Activated naive CD4-positive, alpha-beta T cell treated with anti-CD3 and anti-CD28 coated beads, Interleukin-2, amount 50 U/mL, for 72 hours (primary cell): ENCODE results near the gene FRMD4A. TPM values are rescaled to one million over a fixed set of nuclear protein-coding genes. Genes with fewer than 3 reads are reported as not detected.

Source experiments
- ATAC-seq, 2 donors: fragments of 150-1000 bp; cut with Tn5 transposase; 2 replicates each; pipeline ENCODE4 v1.10.0; 2021; ENCODE audit warnings: mild to moderate bottlenecking in 2 of 2, moderate library complexity in 2 of 2
- DNase-seq, 2 donors: peaks; one replicate each; pipeline ENCODE4 v3.0.0; 2021 to 2022; ENCODE audit warnings: low spot score in 2 of 2
- H3K27ac Mint-ChIP-seq, 2 donors: one replicate each; pipeline ENCODE4 v1.8.0; 2022; ENCODE audit warnings: mild to moderate bottlenecking in 2 of 2, mixed read lengths in 2 of 2
- H3K36me3 Mint-ChIP-seq, 2 donors: one replicate each; pipeline ENCODE4 v1.8.0; 2022; ENCODE audit warnings: mixed read lengths in 2 of 2
- H3K9me3 Mint-ChIP-seq, 2 donors: one replicate each; pipeline ENCODE4 v1.8.0; 2022; ENCODE audit warnings: mixed read lengths in 2 of 2
- total RNA-seq, 2 donors: library from RNA; stranded (reverse); gene quantifications; one replicate each; pipeline ENCODE4 v1.2.3, GENCODE V29; 2022

The FRMD4A gene
- total RNA-seq, 2 donors from 2014 or later, result 0.41 to 0.49 TPM

DNA sequence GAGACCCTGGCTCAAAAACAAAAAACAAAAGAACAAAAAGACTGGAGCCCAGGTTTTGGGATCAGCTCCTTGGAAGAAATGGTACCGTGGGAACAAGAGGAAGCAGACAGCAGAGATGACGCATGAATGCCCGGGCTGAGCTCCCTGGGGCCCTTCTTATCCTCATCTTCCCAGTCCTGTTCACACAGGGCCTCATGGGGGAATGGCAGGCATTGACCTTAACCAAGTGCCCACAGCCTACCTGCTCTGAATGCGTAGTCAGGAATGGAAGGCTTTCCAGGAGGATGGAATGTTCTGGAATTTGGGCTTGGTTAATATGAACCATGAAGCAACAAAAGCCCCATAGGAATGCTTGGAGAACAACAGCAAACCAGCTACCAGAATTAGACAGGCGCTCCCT, 589.3 kb downstream of the FRMD4A start:
- no peaks in the 10 kb centered on the region for H3K36me3 Mint-ChIP-seq
- H3K27ac Mint-ChIP-seq, result no peak overlapping the region
- DNase-seq, result no peak
- ATAC-seq, result no peak
- no peaks in the 10 kb centered on the region for H3K9me3 Mint-ChIP-seq

DNA sequence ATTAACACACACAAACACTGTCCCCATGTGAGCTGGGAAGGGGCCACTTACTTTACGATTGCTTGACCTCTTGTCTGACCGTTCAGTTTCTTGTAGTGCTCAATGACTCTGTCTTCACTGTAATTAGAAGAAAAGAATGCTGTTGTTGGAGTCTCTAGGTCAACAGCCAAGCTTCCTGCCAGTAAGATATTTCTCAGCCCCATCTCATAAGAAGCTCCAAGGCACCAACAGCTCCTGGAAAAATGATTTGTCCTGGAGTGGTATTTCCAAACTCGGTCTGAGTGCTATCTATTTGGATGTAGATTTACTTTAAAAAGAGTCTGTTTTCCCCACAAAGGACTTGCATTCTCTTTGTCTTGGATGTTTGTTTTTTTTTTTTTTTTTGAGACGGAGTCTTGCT, 590.3 kb downstream of the FRMD4A start:
- no peaks in the 10 kb centered on the region for H3K36me3 Mint-ChIP-seq
- ATAC-seq (no peak), DNase-seq (no peak)
- no peaks in the 10 kb centered on the region for H3K9me3 Mint-ChIP-seq
- no peak overlapping the region for H3K27ac Mint-ChIP-seq

DNA sequence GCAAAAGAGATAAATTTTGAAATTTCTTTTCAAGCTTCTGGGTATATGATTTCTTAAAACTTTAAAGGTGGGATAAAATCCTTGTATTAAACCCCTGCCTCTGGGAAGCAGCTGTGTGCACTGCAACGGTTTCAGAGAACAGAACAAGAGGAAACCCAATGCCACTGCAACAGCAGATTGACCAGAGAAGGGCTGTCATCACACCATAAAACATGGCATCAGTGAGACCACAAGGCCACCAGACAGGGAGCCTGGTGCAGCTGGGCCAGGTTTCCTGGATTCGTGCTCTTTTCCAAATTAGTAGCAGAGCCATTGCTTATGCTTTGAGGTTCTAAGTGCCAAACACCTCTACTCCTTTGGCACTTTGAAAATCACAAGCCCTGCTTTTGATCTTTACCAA, 591.5 kb downstream of the FRMD4A start:
- no peak overlapping the region for H3K27ac Mint-ChIP-seq

DNA sequence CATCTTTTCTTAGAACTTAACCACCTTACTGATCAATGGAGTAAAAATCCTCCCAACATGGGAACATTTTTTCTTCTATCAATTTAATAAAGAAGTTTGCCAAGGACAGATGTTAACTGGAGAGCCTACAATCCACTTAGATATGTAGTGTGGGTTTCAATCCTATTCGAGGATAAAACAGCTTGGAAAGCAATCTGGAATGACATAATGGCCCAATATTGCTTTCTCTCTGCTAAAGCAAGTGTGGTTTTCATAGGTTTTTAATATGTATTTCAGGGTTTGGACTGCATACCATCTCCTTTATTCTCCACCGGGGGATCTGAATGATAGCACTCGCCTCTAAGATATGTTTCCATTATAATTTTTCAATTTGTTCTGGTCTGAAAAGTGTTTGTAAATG, 594.2 kb downstream of the FRMD4A start:
- DNase-seq (no peak), ATAC-seq (no peak)
- no peaks in the 10 kb centered on the region for H3K36me3 Mint-ChIP-seq

More for the DNA sequence above, 591.5 kb downstream of the FRMD4A start:
- DNase-seq, result no peak
- ATAC-seq, result no peak
- H3K36me3 Mint-ChIP-seq, result no peaks in the 10 kb centered on the region
- no peaks in the 10 kb centered on the region for H3K9me3 Mint-ChIP-seq

DNA sequence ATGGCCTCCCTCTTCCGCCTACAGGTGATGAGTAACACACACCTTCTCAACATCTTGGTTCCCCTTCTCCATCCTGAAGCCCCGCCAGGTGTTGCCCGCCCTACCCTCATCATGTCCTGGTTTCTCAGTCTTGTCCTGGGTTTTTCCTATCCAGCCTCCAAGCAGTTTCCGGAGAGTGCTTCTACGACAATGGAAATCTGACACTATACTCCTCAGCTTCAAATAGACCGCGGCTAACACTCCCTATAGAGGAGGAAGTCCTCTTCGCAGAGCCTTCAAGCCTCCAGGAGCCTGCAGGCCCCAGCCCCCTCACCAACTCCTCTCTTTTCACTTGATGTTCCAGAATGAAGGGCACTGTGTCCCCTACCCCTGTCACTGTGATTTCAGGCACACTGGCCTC, 596.6 kb downstream of the FRMD4A start:
- Mint-ChIP-seq H3K36me3 (no peaks in the 10 kb centered on the region), H3K27ac (no peak overlapping the region), H3K9me3 (no peaks in the 10 kb centered on the region)
- ATAC-seq (no peak), DNase-seq (no peak)

More for the DNA sequence above, 594.2 kb downstream of the FRMD4A start:
- Mint-ChIP-seq H3K9me3 (no peaks in the 10 kb centered on the region), H3K27ac (no peak overlapping the region)

DNA sequence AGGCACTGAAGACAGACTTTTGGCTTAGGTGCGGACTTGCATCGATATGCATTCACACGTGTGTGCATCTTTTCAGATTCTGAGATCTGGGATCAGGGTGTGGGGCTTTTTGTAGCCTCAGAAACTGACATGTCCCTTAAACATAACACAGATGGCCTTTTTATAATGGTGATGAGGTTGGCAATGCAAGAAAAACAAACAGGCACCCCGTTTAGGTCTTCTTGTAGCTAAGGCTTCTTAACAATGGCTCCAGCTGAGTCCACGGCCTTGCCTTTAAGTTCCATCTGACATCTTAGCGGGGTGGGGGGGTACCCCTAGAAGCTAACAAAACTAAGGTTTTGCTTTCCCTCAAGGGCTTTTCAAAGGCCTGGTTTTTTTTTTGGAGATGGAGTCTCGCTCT, 597.7 kb downstream of the FRMD4A start:
- no peaks in the 10 kb centered on the region for H3K36me3 Mint-ChIP-seq
- ATAC-seq (no peak), DNase-seq (no peak)
- H3K9me3 Mint-ChIP-seq, result no peaks in the 10 kb centered on the region
- H3K27ac Mint-ChIP-seq, result no peak overlapping the region

DNA sequence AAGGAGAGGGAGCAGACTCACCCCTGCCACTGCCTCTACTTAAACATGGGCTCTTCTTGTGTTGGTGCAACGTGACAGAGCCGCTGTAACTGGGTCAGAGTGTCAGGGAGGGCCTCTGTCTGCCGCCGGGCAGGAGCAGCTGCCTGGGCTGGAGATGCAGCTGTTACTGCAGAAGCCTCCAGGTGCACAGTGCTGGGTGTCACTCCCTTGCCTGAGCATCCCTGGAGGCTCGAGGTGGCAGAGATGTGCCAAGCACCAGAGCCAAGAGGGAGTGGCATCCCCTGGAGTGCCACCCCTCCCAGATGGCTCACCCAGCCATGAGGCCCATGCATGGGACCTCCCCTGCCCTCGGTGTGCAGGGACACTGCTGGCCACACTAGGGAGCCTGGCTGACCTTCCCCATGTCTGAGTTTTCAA, 598.3 kb downstream of the FRMD4A start:
- DNase-seq (no peak), ATAC-seq (no peak)
- Mint-ChIP-seq H3K36me3 (no peaks in the 10 kb centered on the region), H3K9me3 (no peaks in the 10 kb centered on the region), H3K27ac (no peak overlapping the region)

DNA sequence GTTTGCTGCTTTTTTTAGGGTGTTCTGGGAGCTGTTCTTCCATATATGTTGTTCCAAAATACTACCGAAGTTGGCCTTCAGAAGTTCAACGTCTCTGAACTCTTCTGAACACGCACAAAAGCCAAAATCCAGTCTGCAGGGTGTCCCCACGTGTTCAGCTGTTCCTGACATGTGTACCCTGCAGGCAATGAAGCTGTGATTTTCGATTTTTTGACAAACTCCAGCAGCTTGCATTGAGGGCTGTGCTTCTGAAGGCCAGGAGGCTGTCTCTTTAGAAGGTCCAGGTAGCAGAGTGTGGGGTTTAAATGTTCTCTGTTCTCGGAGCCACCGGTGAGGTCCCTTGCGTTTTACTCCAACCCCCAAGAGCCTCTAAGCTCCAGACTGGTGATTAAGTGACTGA, 598.9 kb downstream of the FRMD4A start:
- Mint-ChIP-seq H3K27ac (no peak overlapping the region), H3K36me3 (no peaks in the 10 kb centered on the region), H3K9me3 (no peaks in the 10 kb centered on the region)
- no peak for DNase-seq
- no peak for ATAC-seq

DNA sequence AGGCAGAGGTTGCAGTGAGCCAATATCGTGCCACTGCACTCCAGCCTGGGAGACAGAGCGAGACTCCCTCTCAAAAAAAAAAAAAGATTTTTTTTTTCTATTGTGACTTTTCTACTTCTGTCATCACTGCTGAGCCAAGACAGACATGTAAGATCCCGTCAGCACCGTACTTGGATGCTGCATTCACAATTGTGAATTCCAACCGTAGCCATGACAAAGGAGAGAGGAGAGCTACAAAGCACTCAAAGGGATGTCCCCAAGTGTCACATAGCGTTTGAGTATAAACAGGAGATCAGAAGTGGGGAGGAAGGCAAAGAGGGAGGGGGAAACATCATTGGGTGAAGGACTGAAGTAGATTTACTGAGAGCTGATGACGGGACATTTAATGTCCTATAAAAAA, 599.8 kb downstream of the FRMD4A start:
- Mint-ChIP-seq H3K36me3 (no peaks in the 10 kb centered on the region), H3K27ac (no peak overlapping the region), H3K9me3 (no peaks in the 10 kb centered on the region)
- ATAC-seq (no peak), DNase-seq (no peak)

DNA sequence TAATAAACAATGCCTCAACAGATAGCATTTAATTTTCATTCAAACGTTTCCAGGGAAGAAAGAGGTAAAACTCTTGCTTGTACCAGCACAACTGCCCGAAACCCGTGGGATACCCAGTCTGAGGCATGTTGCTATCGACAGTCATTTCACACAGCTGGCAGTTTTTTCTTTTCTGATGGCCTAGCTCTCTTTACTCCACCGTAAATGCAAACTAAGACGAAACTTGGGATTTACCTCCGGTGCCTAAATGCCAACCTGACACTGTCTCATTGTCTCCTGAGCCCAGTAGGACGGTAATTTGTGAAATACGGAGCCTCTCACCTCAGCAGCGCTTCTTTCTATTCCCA, 600.4 kb downstream of the FRMD4A start:
- DNase-seq (no peak), ATAC-seq (no peak)
- no peaks in the 10 kb centered on the region for H3K9me3 Mint-ChIP-seq
- H3K27ac Mint-ChIP-seq, result no peak overlapping the region
- H3K36me3 Mint-ChIP-seq, result no peaks in the 10 kb centered on the region

DNA sequence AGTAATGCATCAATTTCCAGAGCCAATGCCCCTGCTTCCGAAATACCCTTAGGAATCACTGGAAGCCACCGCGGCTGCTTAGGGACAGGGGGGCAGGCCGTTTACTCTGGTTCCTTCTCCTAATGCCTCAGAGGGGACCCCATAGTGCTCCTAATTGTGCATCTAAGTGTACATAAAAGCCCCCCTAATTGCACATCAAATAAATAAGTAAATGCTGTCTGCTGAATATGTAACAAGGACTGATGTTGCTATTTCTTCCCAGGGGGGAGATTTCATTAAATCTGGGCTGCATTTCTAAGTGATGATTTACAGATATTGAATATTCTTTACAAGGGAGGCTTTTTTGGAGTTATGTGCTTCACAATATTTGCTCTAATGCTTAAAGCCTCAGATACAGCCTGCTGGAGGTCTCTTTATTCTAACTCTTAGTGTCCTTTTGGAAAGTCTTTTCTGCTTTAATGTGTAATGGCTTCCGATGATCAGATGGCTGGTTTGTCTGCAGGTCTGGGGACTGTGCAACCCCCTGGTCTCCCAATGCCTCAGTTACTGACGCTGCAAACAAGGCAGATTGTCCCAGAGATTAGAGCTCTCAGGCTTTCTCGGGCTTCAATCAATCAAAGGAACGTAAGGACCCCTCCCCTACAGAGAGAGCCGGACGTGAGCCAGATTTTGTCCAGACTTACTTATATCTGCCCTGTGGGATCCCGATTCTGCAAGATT, 601.0 kb downstream of the FRMD4A start:
- ATAC-seq, result no peak
- no peak overlapping the region for H3K27ac Mint-ChIP-seq
- H3K9me3 Mint-ChIP-seq, result no peaks in the 10 kb centered on the region

DNA sequence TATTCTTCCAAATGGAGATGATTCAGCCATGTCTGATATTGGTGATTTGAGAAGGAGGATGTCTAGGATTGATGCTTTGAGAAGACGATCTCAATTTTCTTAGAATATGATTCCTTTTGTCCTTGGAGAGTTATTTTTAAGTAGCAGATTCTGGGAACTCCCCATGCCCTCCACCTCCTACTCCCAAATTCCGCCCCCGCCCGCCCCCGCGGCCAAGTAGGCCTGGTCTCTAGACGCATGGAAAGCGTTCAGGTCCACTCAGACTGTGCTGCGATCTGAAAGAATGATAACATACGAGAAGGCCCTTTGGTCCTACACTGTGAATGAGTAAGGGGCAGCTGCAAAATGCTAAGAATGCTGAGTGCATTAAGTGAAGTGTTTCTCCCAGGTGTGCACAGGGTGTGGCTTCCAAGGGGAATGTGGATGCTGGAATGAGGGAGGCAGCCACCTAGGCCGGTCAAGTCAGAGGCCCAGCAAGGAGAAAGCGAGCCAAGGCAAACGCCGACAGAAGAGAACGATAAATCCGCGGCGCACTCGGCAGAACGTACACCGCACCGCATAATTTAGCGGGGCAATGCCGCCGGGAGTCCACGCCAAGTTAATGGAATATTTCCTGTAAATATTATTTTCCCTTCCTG, 601.7 kb downstream of the FRMD4A start:
- Mint-ChIP-seq H3K9me3 (no peaks in the 10 kb centered on the region), H3K36me3 (no peaks in the 10 kb centered on the region), H3K27ac (no peak overlapping the region)
- ATAC-seq (no peak), DNase-seq (no peak)

More for the DNA sequence above, 601.0 kb downstream of the FRMD4A start:
- H3K36me3 Mint-ChIP-seq, result no peaks in the 10 kb centered on the region
- no peak for DNase-seq

DNA sequence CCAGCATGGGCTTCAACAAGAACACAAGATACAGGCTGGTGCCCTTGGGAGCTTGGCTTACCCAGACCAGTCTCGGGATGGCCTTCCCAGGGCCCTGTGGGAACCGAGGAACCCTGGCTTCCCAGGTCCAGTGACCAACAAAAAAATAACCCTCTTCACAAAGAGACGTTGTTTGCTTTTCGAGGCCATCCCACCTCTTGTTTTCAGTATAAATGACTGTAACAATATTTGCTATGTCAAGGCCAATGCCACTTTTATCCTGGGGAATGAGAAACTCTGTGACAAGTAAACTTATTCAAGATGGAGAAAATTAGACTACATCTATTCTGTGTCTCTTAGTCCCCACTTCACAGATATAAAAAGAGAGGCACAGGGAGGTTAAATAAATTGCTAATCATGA, 605.1 kb downstream of the FRMD4A start:
- Mint-ChIP-seq H3K27ac (no peak overlapping the region), H3K36me3 (no peaks in the 10 kb centered on the region), H3K9me3 (no peaks in the 10 kb centered on the region)
- ATAC-seq (no peak), DNase-seq (no peak)

DNA sequence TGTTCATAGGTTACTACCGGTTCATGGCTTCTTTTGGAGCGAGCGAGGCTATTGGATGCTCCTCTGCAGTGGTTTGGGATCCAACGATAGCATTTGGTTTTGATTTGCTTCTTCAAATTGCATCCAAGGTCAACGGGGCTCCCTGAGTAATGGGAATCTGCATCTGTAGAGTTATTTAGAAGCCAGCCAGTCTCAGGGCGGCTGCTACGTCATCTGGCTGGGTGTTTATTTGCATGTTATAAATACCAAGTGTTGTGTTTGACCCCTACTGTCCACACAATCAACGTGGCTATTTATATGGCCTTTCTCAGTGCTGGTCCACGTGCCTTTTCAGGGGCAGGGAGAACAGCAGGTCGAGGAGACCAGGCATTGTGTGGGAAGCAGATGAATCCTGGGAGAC, 606.2 kb downstream of the FRMD4A start:
- H3K36me3 Mint-ChIP-seq, result no peaks in the 10 kb centered on the region
- no peak overlapping the region for H3K27ac Mint-ChIP-seq
- ATAC-seq (no peak), DNase-seq (no peak)
- H3K9me3 Mint-ChIP-seq, result no peaks in the 10 kb centered on the region

DNA sequence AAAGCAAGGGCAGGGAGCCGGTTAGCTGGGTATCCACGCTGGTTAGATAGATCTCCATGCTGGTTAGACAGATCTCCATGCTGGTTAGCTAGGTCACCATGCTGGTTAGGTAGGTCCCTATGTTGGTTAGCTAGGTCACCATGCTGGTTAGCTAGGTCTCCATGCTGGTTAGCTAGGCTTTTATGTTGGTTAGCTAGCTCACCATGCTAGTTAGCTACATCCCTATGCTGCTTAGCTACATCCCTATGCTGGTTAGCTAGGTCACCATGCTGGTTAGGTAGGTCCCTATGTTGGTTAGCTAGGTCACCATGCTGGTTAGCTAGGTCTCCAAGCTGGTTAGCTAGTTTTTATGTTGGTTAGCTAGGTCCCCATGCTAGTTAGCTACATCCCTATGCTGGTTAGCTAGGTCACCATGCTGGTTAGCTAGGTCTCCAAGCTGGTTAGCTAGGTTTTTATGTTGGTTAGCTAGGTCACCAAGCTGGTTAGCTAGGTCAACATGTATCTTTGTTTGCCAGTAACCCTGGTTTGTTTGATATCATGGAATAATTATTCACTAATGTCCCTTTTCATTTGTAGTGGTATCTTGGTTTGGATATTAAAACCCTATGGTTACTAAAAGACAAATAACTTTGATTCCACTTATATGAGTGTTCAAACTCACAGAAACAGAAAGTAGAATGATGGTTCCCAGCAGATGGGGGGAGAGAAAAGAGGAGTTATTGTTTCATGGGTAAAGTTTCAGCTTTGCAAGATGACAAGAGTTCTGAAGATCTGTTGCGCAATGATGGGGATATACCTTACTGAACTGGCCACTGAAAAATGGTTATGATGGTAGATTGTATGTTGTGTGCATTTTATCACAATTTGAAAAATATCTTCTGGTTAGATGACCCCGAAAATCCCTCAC, 607.7 kb downstream of the FRMD4A start:
- H3K27ac Mint-ChIP-seq, result no peak overlapping the region
- peak; percentile 37 to 71 for ATAC-seq
- no peaks in the 10 kb centered on the region for H3K9me3 Mint-ChIP-seq

DNA sequence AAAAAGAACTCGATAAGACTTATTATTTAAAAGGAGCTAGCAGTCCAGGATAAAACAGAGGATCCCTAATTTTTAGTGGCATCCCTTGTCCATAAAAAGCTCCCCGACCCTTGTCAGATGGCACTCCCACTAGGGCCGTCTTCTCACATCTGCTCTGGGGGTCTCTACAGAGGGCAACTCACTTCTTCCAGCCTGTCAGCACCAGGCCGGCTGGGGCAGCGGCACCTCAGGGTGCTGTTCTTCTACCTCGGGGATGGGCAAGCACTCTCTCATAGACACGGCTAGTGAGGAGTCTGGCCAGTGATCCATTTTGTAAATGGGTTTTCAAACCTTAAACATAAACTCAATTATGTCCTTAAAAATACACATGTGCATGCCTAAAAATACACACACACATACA, 609.2 kb downstream of the FRMD4A start:
- no peak for DNase-seq
- Mint-ChIP-seq H3K27ac (no peak overlapping the region), H3K36me3 (no peaks in the 10 kb centered on the region), H3K9me3 (no peaks in the 10 kb centered on the region)
- ATAC-seq, result no peak

More for the DNA sequence above, 607.7 kb downstream of the FRMD4A start:
- no peaks in the 10 kb centered on the region for H3K36me3 Mint-ChIP-seq
- DNase-seq, result no peak

DNA sequence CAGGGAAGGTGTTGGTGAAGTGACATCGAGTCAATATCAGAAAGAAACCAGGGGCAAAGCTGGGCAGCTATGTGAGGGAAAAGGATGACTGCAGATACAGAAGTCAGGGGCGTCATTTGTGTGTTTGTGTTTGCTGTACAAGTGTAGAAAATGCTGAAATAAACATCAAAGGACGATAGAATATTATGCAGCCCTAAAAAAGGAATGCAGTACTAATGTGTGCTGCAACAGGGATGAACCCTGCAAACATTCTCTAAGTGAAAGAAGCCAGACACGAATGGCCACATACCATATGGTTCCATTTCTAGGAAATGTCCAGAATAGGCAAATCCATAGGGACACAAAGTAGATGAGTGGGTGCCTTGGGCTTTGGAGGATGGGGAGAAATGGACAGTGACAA, 610.0 kb downstream of the FRMD4A start:
- no peak for DNase-seq
- no peak overlapping the region for H3K27ac Mint-ChIP-seq
- no peaks in the 10 kb centered on the region for H3K36me3 Mint-ChIP-seq
- no peaks in the 10 kb centered on the region for H3K9me3 Mint-ChIP-seq
- no peak for ATAC-seq
